Stimulated activated naive CD4-positive, alpha-beta T cell treated with Interleukin-2 at 50 U/mL for 16 hours (primary cell): ENCODE measurements around the gene STIM2.
"Not testable (repeated sequence)": the region's sequence is repeated elsewhere in the genome, so short reads cannot be mapped to it uniquely, and the experiment has no call there.

Source experiments
- DNase-seq: peaks from one replicate; lab custom pipeline; 2025; lab: John Stamatoyannopoulos, UW

Gene STIM2

DNA sequence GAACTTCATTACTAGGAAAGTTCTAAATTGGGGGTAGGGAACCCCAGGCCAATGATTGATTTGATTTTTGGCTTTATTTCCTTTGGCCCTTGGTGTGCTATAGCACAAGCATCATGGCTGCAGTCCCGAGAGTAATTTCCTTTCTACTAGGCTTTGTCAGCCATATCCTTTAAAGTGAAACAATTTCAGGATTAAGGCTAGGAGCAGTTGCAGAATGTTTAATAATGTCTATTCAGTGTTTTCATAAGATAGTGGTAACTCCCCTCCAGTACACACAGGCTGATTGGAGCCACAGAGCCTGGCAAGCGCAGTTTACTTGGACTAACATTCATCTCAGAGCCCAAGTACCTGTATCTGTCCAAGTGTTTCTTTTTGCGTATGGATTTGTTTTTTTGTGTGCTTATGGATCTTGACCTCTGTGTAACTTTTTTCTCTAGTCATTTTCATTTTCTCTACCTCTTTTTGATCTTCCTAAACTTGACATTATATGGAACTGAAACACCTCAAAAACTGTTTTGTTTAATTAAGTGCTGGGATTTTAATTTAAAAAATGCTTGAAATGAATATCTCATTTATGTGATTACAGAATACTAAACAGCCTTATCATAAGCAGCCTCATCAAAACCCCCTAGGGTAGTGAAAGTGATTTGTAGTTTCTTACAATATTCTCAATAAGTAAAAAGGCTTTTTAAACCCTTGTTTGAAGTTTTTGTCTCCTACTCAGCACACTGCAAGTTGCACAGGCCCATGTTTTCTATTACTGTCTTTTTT is 7.5 kb downstream of the STIM2 start:
- DNase-seq, result no peak

DNA sequence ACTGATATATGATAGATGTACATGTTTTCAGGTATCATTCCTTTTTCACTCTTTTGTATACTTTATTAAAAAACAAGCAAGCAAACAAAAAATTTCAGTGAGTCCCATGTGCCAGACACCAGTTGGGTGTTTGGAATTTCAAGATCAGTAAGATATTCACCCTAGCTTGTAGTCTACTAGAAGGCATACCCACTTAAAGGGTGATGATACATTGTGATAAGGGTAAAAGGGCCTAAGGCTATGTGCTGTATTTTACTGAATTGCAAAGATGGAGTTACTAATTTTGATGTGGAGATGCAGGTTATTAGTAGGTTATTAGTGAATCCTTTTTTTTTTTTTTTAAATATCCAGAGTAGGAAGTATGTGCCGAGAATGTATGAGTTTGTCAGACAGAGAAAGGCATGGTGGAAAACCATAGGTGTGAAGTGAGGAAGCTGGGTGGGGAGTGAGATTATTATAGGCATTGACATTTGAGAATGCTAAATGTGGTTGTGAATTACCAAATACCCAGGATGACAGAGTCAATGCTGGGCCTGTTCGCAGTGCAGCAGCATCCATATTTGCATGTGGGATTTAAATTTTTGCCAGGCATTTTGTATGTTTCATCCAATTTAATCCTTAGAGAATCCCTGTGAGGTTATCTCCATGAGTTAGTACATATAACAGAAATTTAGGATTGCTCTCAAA is 10.1 kb downstream of the STIM2 start:
- no peak for DNase-seq

DNA sequence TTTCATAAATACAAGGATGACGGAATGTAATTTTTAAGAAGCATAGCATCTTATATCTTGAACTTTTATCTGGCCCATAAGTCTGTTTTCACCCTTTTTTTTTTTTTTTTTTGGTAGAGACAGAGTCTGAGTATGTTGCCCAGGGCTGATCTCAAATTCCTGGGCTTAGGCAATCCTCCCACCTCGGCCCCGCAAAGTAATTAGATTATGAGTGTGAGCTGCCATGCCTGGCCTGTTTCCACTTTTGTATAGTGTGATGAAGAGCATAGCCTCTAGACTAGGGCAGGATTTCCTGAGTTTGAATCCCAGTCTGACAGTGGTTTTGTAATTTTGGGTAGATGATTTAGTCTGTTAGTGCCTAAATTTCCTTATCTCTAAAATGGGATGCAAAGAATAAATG is 11.0 kb downstream of the STIM2 start:
- DNase-seq, result no peak

DNA sequence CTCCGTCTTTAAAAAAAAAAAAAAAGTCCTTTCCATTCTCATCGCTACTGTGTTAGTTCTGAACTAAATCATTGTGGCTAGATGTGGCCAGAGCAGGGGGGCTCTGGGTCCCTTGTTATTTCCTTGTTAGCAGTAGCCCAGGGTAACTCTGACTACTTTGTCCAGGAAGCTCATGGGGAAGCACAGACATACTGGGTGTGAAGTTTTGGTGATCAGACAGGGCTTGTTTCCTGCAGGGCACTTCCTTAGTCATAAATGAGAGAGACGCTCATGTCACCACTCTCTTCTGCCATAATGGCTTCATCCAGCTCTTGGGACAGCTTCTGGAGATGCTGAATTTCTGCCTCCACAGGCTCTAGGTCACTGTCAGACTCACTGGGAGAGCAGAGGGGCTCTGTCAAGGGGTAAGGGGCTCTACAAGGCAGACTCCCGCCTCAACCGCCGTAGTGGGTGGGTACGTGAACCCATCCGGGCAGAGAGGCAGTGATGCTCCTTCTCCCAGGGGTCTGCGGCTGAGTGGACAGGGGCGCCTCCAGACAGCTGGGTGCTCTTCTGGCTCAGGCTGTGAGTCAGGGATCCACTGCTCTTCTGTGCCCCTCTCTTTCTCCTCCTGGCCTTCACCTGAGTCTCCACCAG is 12.9 kb downstream of the STIM2 start:
- peak; percentile 60 for DNase-seq

DNA sequence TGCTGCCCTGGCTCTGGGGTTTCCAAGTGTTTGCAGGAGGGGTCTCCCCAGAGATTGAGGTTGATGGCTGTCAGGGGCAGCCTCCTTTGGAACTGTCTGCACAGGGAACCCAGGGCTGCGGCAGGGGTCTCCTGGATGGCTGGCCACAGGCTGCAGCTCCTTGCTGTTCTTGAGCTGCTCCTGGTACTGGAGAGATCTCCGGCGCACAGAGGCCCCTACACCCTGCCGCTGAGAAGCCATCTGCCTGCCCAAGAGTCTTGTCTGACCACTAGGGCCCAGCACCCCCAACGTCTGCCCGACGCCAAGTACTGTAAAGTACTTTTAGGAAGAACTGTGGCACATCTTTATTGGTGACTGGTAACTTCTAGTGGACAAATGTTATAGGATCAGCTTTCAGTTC is 13.5 kb downstream of the STIM2 start:
- no peak for DNase-seq

DNA sequence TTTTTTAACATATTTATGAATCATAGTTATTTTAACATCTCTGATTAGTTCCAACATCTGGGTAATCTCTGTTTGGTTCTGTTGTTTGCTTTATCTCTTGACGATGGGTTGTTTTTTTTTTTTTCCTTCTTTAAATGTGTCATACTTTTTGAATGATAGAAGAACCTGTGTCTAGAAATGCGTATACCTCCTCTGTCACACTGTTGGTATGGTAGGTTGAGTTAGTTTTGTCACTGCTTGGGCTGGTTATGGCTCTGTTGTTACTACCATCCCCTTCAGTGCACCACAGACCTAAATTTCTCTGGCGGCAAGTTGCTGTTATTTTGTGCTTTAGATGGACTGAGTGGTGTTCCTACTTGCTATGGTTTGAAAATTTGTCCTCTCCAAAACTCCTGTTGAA is 16.8 kb downstream of the STIM2 start:
- DNase-seq, result no peak

DNA sequence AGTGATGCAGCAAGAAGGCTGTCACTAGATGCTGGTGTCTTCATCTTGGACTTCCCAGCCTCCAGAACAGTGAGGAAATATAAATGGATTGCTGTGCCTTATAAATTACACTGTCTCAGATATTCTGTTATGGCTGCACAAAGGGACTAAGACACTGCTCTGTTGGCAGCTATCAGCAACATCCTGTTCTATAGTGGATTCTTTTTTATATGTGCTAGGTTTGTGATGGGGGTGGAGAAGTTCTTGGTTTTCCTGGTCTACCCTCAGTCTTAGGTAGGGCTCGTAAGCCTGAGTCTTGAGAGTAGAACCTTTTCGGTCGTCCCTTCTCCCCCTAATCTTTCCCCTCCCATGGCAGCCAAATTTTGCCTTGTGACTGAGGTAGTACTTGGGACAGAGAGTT is 17.3 kb downstream of the STIM2 start:
- DNase-seq, result no peak

DNA sequence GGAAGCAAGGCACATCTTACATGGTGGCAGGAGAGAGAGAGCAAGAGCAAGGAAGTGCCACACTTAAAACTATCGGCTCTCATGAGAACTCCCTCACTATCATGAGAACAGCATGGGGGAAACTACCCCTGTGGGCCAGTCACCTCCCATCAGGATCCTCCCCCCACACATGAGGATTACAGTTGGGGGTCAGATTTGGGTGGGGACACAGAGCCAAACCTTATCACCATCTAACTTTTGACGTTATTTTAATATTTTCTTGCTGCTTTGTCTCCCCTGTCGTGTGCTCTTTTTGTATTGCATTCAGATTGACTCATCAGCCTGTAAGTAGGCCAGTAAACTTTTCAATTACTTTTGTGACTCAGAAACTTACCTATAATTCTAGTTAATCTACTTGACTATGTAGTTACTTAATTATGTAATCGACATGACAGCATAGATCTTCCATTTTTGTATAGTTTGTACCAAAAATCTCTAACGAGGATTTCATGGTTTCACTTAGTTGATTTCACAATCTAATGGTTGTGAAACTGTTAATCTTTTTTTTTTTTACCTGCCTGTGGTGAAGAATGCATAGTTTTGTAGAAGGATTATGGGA is 18.3 kb downstream of the STIM2 start:
- peak; percentile 26 for DNase-seq

DNA sequence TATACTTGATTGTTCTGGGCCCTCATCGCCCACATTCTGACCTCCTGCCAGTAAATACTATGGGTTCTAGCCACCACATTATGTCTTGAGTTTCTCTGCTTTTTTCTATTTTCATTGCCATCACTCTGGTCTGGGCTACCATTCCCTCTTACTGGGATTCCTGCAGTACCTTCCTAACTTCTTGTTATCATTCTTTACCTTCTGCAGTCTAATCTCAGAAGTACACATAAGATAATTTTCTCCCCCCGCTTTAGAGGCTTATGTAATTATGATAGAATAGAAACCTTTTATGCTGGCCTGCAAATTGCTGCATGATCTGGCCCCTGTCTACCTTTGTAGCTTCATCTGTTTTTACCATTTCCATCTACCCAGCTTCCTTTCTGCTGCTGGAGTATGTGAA is 19.2 kb downstream of the STIM2 start:
- DNase-seq, result no peak

DNA sequence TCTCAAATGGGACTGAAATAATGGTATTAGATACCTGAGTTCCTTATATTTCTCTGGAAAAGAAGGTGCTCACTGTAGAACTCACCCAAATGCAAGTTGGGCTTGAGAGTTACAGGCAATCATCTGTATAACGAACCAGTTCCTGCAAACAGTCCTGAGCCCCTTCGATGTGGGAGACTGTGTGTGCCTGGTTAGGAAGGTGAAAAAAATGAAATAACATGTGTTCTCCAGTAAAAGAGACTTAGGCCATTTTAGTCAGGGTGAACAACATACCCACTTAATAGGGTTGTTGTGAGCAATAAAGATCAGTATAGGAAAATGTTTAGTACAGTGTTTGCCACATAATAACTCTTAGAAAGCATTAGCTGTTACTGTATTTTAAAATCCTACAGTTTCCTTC is 23.4 kb downstream of the STIM2 start:
- no peak for DNase-seq

DNA sequence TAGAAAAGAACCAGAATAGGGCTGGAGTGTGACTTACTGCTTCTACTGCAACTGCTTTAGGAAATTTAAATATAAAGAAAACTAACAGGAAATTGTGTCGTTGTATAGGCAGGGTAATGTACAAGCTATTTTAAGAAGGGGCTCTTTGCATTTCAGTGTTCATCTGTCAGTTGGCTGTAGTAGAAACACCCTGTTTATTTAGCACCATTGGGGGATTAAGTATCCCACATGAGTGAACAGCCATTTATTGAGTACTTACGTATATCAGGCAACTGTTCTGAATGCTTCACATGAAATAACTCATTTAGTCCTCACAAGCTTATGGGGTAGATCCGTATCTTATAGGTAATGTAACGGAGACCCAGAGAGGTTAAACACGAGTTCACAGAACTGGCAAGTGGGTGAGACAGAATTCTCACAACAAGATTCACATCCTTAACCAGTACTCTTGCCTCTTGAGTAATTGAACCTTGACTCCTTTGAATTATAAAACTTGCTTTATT is 23.9 kb downstream of the STIM2 start:
- no peak for DNase-seq

DNA sequence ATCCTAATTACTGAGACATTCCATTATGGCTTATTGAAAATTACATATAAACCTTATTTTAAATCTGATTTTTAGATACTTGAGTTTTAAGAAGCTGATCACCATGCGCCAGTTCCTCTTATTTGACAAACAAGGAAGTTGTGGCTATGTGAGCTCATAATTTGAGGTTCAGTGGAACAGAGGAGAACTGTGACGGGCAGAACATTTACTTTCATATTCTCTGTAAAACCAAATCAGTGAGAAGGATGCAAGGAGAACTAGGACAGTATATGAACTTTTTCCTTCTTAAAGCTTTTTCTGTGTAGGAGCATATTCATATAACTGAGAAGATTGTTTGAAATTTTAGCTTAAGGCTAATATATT is 25.3 kb downstream of the STIM2 start:
- no peak for DNase-seq

DNA sequence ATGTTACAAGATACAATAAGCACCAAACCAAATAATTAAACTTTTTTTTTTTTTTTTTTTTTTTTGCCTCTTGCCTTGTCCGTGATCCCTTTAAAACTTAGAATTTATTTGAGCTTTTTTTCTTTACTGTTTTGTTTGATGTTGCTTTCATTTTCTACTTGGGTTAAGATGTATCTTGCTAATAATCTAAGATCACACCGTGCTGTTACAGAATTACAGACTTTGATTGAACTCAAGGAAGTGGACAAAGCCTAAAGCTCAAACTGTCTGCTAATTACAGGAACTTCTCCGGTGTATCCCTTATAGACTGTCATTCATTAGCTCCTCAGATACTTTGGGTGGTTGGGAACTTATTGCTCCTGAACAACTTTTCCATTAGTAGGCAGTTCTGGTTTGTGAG is 26.5 kb downstream of the STIM2 start:
- DNase-seq, result no peak

DNA sequence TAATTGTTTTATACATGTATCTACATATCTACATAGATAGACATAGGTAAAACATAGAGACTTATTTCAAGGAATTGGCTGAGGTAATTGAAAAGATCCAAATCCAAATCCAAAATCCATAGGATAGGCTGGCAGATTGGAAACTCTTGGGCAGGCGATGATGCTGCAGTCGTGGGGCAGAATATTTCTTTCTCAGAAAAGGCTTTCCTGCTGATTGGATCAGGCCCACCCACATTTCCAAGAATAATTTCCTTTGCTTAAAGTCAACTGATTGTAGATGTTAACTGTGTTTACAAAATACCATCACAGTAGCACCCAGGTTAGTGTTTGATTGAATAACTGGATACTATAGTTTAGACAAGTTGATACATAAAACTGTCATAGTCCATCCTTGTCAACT is 27.2 kb downstream of the STIM2 start:
- DNase-seq, result no peak

DNA sequence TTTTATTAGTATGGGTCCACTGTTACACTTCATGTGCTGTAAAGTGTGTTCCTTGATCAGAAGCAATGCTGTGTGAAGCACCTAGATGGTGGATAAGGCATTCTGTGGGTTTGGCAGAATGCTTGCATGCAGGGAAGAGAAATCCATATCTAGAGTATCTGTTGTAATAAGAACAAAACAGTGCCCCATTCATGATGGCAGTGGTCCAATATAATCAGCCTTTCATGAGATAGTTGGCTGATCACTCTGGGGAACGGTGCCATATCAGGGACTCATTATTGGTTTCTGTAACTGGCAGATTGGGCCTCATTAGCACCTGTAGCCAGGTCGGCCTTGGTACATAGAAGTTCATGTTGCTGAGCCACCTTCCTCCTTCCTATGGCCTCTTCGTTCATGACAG is 28.7 kb downstream of the STIM2 start:
- no peak for DNase-seq

DNA sequence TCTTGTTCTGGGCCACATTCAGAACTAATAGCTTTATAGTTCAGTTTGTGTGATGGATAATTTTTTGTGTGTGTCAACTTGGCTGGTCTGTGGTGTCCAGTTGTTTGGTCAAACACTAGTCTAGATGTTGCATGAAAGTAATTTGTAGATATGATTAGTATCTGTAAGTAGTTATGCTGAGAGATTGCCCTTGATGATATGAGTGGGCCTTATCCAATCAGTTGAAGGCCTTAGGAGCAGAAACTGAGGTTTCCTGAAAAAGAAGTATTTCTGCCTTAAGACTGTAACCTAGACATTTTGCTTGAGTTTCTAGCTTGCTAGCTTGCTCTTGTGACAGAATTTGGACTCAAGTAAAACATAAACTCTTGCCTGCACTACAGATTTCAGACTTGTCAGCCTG is 30.4 kb downstream of the STIM2 start:
- DNase-seq, result no peak

DNA sequence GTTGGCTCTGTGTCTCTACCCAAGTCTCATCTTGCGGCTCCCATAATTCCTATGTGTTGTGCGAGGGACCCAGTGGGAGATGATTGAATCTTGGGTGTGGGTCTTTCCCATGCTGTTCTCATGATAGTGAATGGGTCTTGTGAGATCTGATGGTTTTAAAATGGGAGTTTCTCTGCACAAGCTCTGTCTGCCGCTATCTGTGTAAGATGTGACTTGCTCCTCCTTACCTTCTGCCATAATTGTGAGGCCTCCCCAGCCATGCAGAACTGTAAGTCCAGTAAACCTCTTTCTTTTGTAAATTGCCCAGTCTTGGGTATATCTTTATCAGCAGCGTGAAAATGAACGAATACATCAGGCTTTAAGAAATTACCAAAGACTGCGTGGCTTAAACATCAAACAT is 31.2 kb downstream of the STIM2 start:
- no peak for DNase-seq

DNA sequence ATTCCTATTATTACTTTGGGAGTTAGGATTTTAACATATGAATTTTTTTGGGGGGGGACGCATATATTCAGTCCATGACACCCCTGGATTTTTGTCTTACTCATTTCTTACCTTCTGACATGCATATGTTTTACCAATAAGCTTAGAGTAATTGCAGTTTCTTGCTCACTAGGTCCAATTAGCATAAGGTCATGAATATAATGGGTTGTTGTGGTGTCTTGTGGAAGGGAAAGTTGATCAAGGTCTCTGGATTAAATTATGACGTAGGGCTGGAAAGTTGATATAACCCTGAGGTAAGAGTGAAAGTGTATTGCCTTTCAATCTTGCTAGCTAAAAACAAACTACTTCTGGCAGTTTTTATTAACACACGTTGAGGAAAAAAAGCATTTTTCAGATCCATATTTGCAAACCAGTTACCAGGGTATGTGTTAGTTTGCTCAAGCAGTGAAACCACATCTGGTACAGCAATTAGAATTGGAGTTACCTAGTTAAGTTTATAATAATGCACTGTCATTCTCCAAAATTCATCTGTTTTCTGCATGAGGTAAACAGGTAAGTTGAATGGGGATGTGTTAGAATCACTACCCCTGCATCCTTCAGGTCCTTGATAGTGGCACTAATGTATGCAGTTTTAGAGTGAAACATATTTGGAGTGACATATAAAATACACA is 32.0 kb downstream of the STIM2 start:
- DNase-seq, result no peak

DNA sequence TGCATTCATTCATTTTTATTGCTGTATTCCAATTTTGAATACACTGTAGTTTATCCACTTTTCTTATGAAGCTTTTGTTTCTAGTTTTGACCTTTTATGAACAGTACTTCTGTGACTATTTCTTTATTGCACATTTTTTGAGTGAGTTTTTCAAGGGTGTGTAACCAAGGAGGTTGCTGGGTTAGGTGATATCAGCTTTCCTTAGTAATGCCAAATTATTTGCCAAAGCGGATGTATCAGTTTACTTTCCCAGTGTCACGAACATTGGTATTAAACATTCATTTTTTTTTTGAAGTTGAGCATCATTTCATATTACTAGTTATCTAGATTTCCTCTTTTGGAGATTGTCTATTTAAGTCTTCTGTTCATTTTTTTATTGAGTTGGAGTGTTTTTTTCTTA is 32.9 kb downstream of the STIM2 start:
- no peak for DNase-seq

DNA sequence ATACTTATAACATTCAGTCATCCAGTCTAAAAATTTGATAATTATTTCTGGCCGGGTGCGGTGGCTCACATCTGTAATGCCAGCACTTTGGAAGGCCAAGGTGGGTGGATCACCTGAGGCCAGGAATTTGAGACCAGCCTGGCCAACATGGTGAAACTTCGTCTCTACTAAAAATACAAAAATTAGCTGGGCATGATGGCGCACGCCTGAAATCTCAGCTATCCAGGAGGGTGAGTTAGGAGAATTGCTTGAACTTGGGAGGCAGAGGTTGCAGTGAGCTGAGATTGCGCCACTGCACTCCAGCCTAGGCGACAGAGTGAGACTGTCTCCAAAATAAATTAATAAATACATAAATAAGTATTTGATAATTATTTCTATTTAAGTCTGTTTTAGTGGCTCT is 34.2 kb downstream of the STIM2 start:
- DNase-seq, result not testable (repeated sequence)

DNA sequence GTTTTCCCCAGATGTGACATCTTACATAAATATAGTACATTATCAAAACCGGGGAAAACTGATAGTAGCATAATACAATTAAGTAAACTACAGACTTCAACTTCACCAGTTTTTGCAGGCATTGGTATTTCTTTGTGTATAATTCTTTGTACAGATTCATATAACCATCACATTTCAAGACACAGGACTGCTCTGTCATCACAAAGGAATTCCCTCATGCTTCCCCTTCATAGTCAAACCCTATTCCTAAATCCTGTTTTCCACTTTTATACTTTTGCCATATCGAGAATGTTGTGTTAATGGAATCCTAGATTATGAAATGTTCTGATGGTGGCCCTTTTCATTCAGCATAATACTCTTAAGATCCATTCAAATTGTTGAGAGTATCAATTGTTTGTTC is 36.0 kb downstream of the STIM2 start:
- DNase-seq, result no peak

DNA sequence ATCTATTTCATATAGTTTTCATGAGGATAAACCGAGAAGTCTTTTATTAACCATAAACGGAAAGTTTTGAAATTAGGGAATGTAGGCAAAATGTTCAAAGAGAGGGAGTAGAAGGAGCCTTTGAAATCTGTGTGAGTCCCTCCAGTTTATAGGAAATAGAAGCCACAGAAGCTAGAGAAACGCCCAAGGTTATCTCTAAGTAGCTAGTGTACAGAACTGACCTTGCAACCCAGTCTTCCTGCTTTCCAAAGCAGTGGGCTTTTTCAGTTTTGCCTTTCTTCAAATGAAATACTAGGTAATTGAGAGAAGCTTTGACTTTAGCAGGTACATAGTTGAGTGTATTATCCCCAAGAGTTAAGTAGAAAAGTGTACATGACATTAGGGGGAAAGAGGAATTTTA is 39.4 kb downstream of the STIM2 start:
- no peak for DNase-seq
